Hindlimb muscle (tissue), 1 donor: ENCODE measurements around the gene TMPRSS9. TPM values are rescaled to one million over a fixed set of nuclear protein-coding genes. Genes with fewer than 3 reads are reported as not detected.
A peak's percentile ranks its signal among the peaks of the same experiment; 100 is the strongest.
"Not testable (repeated sequence)": the region's sequence is repeated elsewhere in the genome, so short reads cannot be mapped to it uniquely, and the experiment has no call there.

Source experiments
- DNase-seq: peaks from one replicate; pipeline ENCODE4 v3.0.0-alpha.2; 2013
- polyA plus RNA-seq: library from polyadenylated mRNA; unstranded; fragments of 120-200 nt; gene quantifications from one replicate; pipeline ENCODE4 v1.2.1, GENCODE V29; 2013; ENCODE audit not compliant: insufficient read length

TMPRSS9 gene
- polyA plus RNA-seq, 1 donor: 0.67 TPM

GRCh38 chr19:2362046-2362969 is 2.2 kb downstream of the TMPRSS9 start:
- no peak for DNase-seq

- no peak for DNase-seq
These were observed 2.9 kb downstream of the TMPRSS9 start for GRCh38 chr19:2362970-2363300.

- no peak for DNase-seq
These were observed 3.4 kb downstream of the TMPRSS9 start for GRCh38 chr19:2363419-2363818.

GRCh38 chr19:2365201-2365970 is 5.3 kb downstream of the TMPRSS9 start:
- no peak for DNase-seq

- DNase-seq: no peak
These were observed 11.6 kb downstream of the TMPRSS9 start for GRCh38 chr19:2371656-2372055.

GRCh38 chr19:2372076-2372612 is 12.1 kb downstream of the TMPRSS9 start:
- DNase-seq: no peak

- no peak for DNase-seq
These were observed 14.7 kb downstream of the TMPRSS9 start for GRCh38 chr19:2374808-2375207.

GRCh38 chr19:2375353-2376121 is 15.5 kb downstream of the TMPRSS9 start:
- DNase-seq: no peak

GRCh38 chr19:2376784-2377519 is 16.9 kb downstream of the TMPRSS9 start:
- no peak for DNase-seq

GRCh38 chr19:2380567-2380966 is 20.5 kb downstream of the TMPRSS9 start:
- no peak for DNase-seq

- no peak for DNase-seq
These were observed 21.2 kb downstream of the TMPRSS9 start for GRCh38 chr19:2381148-2381820.

GRCh38 chr19:2382530-2383222 is 22.6 kb downstream of the TMPRSS9 start:
- DNase-seq: no peak

- DNase-seq: peak; percentile 14
These were observed 25.1 kb downstream of the TMPRSS9 start for GRCh38 chr19:2385053-2385721.

GRCh38 chr19:2387367-2388288 is 27.6 kb downstream of the TMPRSS9 start:
- DNase-seq: no peak

- no peak for DNase-seq
These were observed 29.5 kb downstream of the TMPRSS9 start for GRCh38 chr19:2389594-2389993.

- DNase-seq: peak; percentile 32
These were observed 31.2 kb downstream of the TMPRSS9 start for GRCh38 chr19:2391118-2391725.

GRCh38 chr19:2392366-2392765 is 32.3 kb downstream of the TMPRSS9 start:
- no peak for DNase-seq

- not testable (repeated sequence) for DNase-seq
These were observed 32.8 kb downstream of the TMPRSS9 start for GRCh38 chr19:2392899-2393298.

GRCh38 chr19:2394054-2394441 is 34.0 kb downstream of the TMPRSS9 start:
- DNase-seq: no peak
